Body of pancreas (tissue), 4 donors: Measurements from ENCODE around the gene PLXNA3. TPM values are rescaled to one million over a fixed set of nuclear protein-coding genes. Genes with fewer than 3 reads are reported as not detected.

ENCODE experiments used
- ATAC-seq: fragments of 150-250 bp; one replicate; pipeline ENCODE4 v1.9.1; 2016
- DNase-seq, 4 donors: peaks; one replicate each; pipeline ENCODE4 v3.0.0-alpha.2; 2019
- H3K27ac ChIP-seq, 4 donors: fragments of 200-600 bp; sonication (generic); 1 replicate in 3 of 4; 2 replicates in 1 of 4; pipeline versions ENCODE4 v1.5.1 to v1.6.1; 2016 to 2019; ENCODE audit warnings: mild to moderate bottlenecking in 1 of 4, mixed read lengths in 1 of 4, moderate library complexity in 1 of 4
- H3K27me3 ChIP-seq, 2 donors: fragments of 200-600 bp; sonication (generic); one replicate each; pipeline ENCODE4 v1.6.0; 2016; ENCODE audit warnings: mild to moderate bottlenecking in 1 of 2
- H3K36me3 ChIP-seq, 2 donors: fragments of 200-600 bp; sonication (generic); replicated peaks in 1 of 2; 2 replicates each; pipeline ENCODE4 v1.5.1; 2016; ENCODE audit warnings: low read depth in 2 of 2; ENCODE audit not compliant: insufficient read depth in 1 of 2
- H3K4me1 ChIP-seq: fragments of 200-600 bp; sonication (generic); one replicate; pipeline ENCODE4 v1.6.0; 2016
- H3K4me3 ChIP-seq, 2 donors: fragments of 200-600 bp; sonication (generic); 1 replicate in 1 of 2; 2 replicates in 1 of 2; pipeline ENCODE4 v1.5.1; 2016 to 2019
- H3K9me3 ChIP-seq, 3 donors: fragments of 200-600 bp; sonication (generic); 1 replicate in 2 of 3; 2 replicates in 1 of 3; pipeline ENCODE4 v1.5.1; 2016
- CTCF ChIP-seq, 7 experiments: fragments of 450-650 bp in 4 of 7; fragments of 200-600 bp in 3 of 7; sonication (generic) in 3 of 7; IDR thresholded peaks; one replicate each; pipeline ENCODE4 v1.5.1; 2016 to 2019; ENCODE audit warnings: antibody characterized with exemption in 7 of 7
- POLR2A ChIP-seq, 3 donors: fragments of 450-650 bp; IDR thresholded peaks; one replicate each; pipeline ENCODE4 v1.6.1; 2016; ENCODE audit warnings: antibody characterized with exemption in 3 of 3, mild to moderate bottlenecking in 2 of 3
- WGBS, 2 donors: methylation state at CpG; one replicate each; pipeline ENCODE4 v1.1.5; 2017; 5-methylcytosine and 5-hydroxymethylcytosine counted together
- intact Hi-C: fragments of 100-400 bp; cut with DNase I; formaldehyde crosslinking; loops from one replicate; pipeline ENCODE4 v1.15.1; 2023
- total RNA-seq, 2 donors: library from RNA; depleted of rRNA; stranded (reverse); fragments of >200 nt; gene quantifications; one replicate each; pipeline ENCODE4 v1.1.0, GENCODE V29; 2016

The PLXNA3 gene
- total RNA-seq, 2 donors from 2014 or later: 7.3 to 19.1 TPM

DNA sequence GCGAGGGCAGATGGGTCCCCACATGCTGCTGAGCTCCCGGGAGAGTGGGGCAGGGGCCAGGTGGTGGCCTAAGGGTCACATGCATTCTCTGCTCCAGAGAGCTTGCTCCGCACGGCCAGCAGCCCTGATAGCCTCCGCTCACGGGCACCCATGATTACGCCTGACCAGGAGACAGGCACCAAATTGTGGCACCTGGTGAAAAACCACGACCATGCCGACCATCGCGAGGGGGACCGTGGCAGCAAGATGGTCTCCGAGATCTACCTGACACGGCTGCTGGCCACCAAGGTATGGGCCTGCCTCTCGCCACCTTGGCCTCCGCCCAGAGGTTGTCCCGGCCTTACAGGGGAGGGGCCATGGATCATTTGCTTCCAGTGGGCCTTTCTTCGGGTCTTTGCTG is 11.8 kb downstream of the PLXNA3 start:
- Histone ChIP-seq H3K27ac (no peak overlapping the region), H3K4me1 (no peaks in the 10 kb centered on the region), H3K4me3 (no peak overlapping the region), H3K36me3 (peaks cover 0 to 2% of the 10 kb centered on the region in 2 donors), H3K9me3 (no peaks in the 10 kb centered on the region), H3K27me3 (no peaks in the 10 kb centered on the region)
- WGBS, 2 donors: 93% methylated on average over 8 of the region's 18 CpGs; no CpG with 5 or more reads in 1 of the 2 donors
- ATAC-seq (no peak), DNase-seq (no peak)
- TF ChIP-seq POLR2A (IDR thresholded peaks at IDR 0.05) (no peak), CTCF (IDR thresholded peaks at IDR 0.05) (no peak)
- intact Hi-C loops: no loop called here

GRCh38 chrX:154470434-154470833 is 12.4 kb downstream of the PLXNA3 start:
- intact Hi-C loops: no loop called here
- no peaks in the 10 kb centered on the region for H3K4me1 ChIP-seq
- DNase-seq (no peak), ATAC-seq (no peak)
- H3K9me3 ChIP-seq: no peaks in the 10 kb centered on the region
- H3K27ac ChIP-seq: no peak overlapping the region
- TF ChIP-seq CTCF (IDR thresholded peaks at IDR 0.05) (no peak), POLR2A (IDR thresholded peaks at IDR 0.05) (no peak)
- no peak overlapping the region for H3K4me3 ChIP-seq
- WGBS, 2 donors: 81% methylated on average over 5 of the region's 14 CpGs; no CpG with 5 or more reads in 1 of the 2 donors
- peaks cover 0 to 2% of the 10 kb centered on the region in 2 donors for H3K36me3 ChIP-seq
- H3K27me3 ChIP-seq: no peaks in the 10 kb centered on the region

DNA sequence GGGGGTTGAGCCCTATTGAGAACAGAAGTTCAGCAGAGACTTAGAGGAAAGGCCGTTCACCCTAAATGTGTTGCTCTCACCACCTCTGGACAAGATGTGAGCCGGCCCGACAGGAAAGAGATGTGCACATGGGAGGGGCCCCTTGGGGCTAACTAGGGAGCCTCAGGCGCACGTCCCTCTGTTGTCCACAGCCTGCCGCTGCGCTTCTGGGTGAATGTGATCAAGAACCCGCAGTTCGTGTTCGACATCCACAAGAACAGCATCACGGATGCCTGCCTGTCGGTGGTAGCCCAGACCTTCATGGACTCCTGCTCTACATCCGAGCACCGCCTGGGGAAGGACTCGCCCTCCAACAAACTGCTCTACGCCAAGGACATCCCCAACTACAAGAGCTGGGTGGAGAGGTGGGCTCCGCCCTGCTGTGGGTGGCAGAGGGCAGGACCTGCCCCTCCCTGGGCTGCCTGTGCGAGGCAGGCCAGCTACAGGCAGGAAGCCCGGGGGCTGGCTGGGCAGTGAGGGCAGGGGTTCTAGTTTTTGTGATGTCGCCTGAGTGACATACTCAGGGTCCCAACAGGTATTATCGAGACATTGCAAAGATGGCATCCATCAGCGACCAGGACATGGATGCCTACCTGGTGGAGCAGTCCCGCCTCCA is 13.0 kb downstream of the PLXNA3 start:
- peaks cover 0 to 2% of the 10 kb centered on the region in 2 donors for H3K36me3 ChIP-seq
- 93 to 96% methylated on average over 5 to 17 of the region's 23 CpGs for WGBS, 2 donors

GRCh38 chrX:154471839-154472684 is 14.0 kb downstream of the PLXNA3 start:
- 86 to 93% methylated on average over 14 to 17 of the region's 23 CpGs for WGBS, 2 donors
- Histone ChIP-seq H3K36me3 (peaks cover 0 to 2% of the 10 kb centered on the region in 2 donors), H3K9me3 (no peaks in the 10 kb centered on the region), H3K27ac (no peak overlapping the region), H3K27me3 (no peaks in the 10 kb centered on the region), H3K4me3 (no peak overlapping the region), H3K4me1 (no peaks in the 10 kb centered on the region)
- DNase-seq (no peak), ATAC-seq (no peak)
- intact Hi-C loops: no loop called here
- TF ChIP-seq CTCF (IDR thresholded peaks at IDR 0.05) (no peak), POLR2A (IDR thresholded peaks at IDR 0.05) (no peak)

More for the DNA sequence above, 13.0 kb downstream of the PLXNA3 start:
- DNase-seq (no peak), ATAC-seq (no peak)
- Histone ChIP-seq H3K27me3 (no peaks in the 10 kb centered on the region), H3K4me1 (no peaks in the 10 kb centered on the region), H3K4me3 (no peak overlapping the region), H3K9me3 (no peaks in the 10 kb centered on the region), H3K27ac (no peak overlapping the region)
- intact Hi-C loops: no loop called here
- no peak for TF ChIP-seq POLR2A (IDR thresholded peaks at IDR 0.05)
- TF ChIP-seq CTCF (IDR thresholded peaks at IDR 0.05): no peak
